Measurements from ENCODE around the gene ASCC2. TPM values are rescaled to one million over a fixed set of nuclear protein-coding genes. Genes with fewer than 3 reads are reported as not detected.
A peak's percentile ranks its signal among the peaks of the same experiment; 100 is the strongest.

ASCC2 gene
- total RNA-seq, 1 experiment from 2014 or later: 43.6 TPM

DNA sequence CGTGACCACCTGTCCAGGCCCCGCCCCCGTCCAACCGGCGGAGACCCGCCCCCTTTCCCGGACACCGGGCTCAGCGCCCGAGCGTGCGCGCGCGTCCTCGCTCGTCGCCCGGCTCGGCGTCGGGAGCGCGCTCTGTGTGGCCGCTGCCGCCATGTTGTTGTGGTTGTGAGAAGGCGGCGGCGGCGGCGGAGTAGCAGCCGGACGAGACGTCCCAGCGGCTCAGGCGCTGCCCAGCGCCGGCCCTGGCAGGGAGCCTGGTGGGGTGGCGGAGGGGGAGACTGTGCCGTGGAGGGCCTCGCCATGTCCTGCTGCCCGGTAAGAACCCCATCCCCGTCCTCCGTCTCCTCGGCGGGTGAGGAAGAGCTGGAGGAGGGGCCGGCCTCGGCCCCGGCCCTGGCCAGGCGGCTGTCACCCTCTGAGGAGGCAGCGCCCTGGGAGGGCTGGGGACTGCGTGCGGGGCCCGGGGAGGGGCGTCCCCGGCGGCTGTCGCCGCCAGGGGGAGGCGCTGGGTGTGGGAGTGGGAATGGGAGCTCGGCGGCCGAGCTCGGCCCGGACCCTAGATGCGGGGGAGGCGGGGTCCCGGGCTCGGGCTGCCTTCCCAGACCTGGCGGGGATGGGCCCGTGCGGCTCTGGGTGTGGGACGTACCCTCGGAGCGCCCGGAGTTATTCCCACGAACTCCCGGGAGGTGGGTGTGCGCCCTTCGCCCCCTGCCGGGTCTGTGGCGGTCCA is 45.1 kb upstream of the ASCC2 start, which contains the start of gene MTMR3:
Gene MTMR3, plus strand, starts transcription at position 130 of the 730 bp plus-strand sequence. CDS start 87,886 bp downstream, outside the sequence.
- POLR2A ChIA-PET: interaction anchor here (0.5 to 0.8 kb wide), 4 partner anchors 45 to 514 kb away, joined by 3 read pairs; partner anchors contain the start of gene ASCC2
- CTCF ChIA-PET: interaction anchor here (0.6 to 2.9 kb wide), 14 partner anchors 11 to 294 kb away, joined by 3 to 15 read pairs (median 4); partner anchors contain the start of genes ASCC2 and HORMAD2
- Mint-ChIP-seq H3K4me1 (peaks cover 6% of the 10 kb centered on the region), H3K36me3 (no peaks in the 10 kb centered on the region), H3K9me3 (peaks cover 6% of the 10 kb centered on the region; the same call in 1 of the 2 replicates), H3K4me3 (peak within 1 kb of the TSS; percentile 83; the same call in 1 of the 2 replicates), H3K27me3 (ENCODE audit: low read depth) (peaks cover 8% of the 10 kb centered on the region; the same call in 1 of the 2 replicates), H3K27ac (peak within 1 kb of the TSS; percentile 35)
- TF ChIP-seq, protein P1, sequence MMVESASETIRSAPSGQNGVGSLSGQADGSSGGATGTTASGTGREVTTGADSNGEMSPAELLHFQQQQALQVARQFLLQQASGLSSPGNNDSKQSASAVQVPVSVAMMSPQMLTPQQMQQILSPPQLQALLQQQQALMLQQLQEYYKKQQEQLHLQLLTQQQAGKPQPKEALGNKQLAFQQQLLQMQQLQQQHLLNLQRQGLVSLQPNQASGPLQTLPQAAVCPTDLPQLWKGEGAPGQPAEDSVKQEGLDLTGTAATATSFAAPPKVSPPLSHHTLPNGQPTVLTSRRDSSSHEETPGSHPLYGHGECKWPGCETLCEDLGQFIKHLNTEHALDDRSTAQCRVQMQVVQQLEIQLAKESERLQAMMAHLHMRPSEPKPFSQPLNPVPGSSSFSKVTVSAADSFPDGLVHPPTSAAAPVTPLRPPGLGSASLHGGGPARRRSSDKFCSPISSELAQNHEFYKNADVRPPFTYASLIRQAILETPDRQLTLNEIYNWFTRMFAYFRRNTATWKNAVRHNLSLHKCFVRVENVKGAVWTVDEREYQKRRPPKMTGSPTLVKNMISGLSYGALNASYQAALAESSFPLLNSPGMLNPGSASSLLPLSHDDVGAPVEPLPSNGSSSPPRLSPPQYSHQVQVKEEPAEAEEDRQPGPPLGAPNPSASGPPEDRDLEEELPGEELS (CRISPR knock-in tag; IDR thresholded peaks at IDR 0.05): peak; percentile 77; the same call in 1 of the 2 replicates
- TF ChIP-seq, protein P2, sequence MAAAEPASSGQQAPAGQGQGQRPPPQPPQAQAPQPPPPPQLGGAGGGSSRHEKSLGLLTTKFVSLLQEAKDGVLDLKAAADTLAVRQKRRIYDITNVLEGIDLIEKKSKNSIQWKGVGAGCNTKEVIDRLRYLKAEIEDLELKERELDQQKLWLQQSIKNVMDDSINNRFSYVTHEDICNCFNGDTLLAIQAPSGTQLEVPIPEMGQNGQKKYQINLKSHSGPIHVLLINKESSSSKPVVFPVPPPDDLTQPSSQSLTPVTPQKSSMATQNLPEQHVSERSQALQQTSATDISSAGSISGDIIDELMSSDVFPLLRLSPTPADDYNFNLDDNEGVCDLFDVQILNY (CRISPR knock-in tag; IDR thresholded peaks at IDR 0.05): peak; percentile 73; the same call in 1 of the 2 replicates
- TF ChIP-seq PRRX2 (CRISPR knock-in tag; IDR thresholded peaks at IDR 0.05) (no peak), FOXK1 (CRISPR knock-in tag; IDR thresholded peaks at IDR 0.05) (peak; percentile 94), SP1 (CRISPR knock-in tag; conservative IDR thresholded peaks at IDR 0.05) (peak; percentile 79), TEAD1 (CRISPR knock-in tag; IDR thresholded peaks at IDR 0.05) (peak; percentile 61; the same call in 1 of the 2 replicates), FOXP1 (CRISPR knock-in tag; IDR thresholded peaks at IDR 0.05; ENCODE audit: borderline replicate concordance) (peak; percentile 40; the same call in 1 of the 2 replicates), CREM (CRISPR knock-in tag; IDR thresholded peaks at IDR 0.05) (peak; percentile 75; the same call in 1 of the 2 replicates), ELF4 (CRISPR knock-in tag; IDR thresholded peaks at IDR 0.05; ENCODE audit: low read depth) (0 out of 2 replicates have a peak, but pooled peaks have one; percentile 29), JAZF1 (CRISPR knock-in tag; IDR thresholded peaks at IDR 0.05) (no peak), SMAD3 (CRISPR knock-in tag; IDR thresholded peaks at IDR 0.05; ENCODE audit: borderline replicate concordance) (no peak)
- TF ChIP-seq, protein P3, sequence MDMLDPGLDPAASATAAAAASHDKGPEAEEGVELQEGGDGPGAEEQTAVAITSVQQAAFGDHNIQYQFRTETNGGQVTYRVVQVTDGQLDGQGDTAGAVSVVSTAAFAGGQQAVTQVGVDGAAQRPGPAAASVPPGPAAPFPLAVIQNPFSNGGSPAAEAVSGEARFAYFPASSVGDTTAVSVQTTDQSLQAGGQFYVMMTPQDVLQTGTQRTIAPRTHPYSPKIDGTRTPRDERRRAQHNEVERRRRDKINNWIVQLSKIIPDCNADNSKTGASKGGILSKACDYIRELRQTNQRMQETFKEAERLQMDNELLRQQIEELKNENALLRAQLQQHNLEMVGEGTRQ (CRISPR knock-in tag; IDR thresholded peaks at IDR 0.05): peak; percentile 20; the same call in 1 of the 2 replicates
- TF ChIP-seq, protein P4, sequence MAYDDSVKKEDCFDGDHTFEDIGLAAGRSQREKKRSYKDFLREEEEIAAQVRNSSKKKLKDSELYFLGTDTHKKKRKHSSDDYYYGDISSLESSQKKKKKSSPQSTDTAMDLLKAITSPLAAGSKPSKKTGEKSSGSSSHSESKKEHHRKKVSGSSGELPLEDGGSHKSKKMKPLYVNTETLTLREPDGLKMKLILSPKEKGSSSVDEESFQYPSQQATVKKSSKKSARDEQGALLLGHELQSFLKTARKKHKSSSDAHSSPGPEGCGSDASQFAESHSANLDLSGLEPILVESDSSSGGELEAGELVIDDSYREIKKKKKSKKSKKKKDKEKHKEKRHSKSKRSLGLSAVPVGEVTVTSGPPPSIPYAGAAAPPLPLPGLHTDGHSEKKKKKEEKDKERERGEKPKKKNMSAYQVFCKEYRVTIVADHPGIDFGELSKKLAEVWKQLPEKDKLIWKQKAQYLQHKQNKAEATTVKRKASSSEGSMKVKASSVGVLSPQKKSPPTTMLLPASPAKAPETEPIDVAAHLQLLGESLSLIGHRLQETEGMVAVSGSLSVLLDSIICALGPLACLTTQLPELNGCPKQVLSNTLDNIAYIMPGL (CRISPR knock-in tag; IDR thresholded peaks at IDR 0.05): peak; percentile 88
- TF ChIP-seq, protein P5, sequence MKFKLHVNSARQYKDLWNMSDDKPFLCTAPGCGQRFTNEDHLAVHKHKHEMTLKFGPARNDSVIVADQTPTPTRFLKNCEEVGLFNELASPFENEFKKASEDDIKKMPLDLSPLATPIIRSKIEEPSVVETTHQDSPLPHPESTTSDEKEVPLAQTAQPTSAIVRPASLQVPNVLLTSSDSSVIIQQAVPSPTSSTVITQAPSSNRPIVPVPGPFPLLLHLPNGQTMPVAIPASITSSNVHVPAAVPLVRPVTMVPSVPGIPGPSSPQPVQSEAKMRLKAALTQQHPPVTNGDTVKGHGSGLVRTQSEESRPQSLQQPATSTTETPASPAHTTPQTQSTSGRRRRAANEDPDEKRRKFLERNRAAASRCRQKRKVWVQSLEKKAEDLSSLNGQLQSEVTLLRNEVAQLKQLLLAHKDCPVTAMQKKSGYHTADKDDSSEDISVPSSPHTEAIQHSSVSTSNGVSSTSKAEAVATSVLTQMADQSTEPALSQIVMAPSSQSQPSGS (CRISPR knock-in tag; IDR thresholded peaks at IDR 0.05; ENCODE audit: borderline replicate concordance, low read depth): no peak
- TF ChIP-seq, protein P6, sequence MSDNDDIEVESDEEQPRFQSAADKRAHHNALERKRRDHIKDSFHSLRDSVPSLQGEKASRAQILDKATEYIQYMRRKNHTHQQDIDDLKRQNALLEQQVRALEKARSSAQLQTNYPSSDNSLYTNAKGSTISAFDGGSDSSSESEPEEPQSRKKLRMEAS (CRISPR knock-in tag; IDR thresholded peaks at IDR 0.05): peak; percentile 30; the same call in 1 of the 2 replicates
- ATAC-seq (peak; percentile 81), DNase-seq (ENCODE audit: low spot score) (peak; percentile 96)

DNA sequence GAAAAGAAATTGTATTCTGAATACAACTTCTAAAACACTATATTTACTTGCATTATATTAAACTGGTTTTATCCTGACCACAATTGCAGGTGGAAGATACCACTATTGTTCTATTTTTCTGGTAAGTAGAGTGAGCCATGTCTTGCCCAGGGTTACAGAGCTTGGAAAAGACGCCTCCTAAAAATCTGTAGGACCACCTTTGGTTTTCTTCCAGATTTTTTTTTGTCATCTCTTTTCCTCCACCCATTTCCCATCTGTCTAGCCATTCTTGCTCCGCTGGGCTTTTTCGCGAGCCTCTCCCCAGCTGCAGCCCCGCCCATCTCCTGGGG is 44.6 kb upstream of the ASCC2 start:
- Mint-ChIP-seq H3K27ac (no peak overlapping the region), H3K4me1 (peaks cover 6% of the 10 kb centered on the region), H3K9me3 (peaks cover 6% of the 10 kb centered on the region; the same call in 1 of the 2 replicates), H3K36me3 (no peaks in the 10 kb centered on the region), H3K4me3 (peak overlapping the region; percentile 83; the same call in 1 of the 2 replicates), H3K27me3 (ENCODE audit: low read depth) (peaks cover 8% of the 10 kb centered on the region; the same call in 1 of the 2 replicates)
- DNase-seq (ENCODE audit: low spot score): no peak
- no peak for ATAC-seq
- ChIA-PET CTCF (interaction anchor here (1.2 to 2.9 kb wide), 5 partner anchors 22 to 122 kb away, joined by 3 to 15 read pairs (median 4); partner anchors contain the start of gene ASCC2), POLR2A (no interaction called here)
- TF ChIP-seq, protein P7, sequence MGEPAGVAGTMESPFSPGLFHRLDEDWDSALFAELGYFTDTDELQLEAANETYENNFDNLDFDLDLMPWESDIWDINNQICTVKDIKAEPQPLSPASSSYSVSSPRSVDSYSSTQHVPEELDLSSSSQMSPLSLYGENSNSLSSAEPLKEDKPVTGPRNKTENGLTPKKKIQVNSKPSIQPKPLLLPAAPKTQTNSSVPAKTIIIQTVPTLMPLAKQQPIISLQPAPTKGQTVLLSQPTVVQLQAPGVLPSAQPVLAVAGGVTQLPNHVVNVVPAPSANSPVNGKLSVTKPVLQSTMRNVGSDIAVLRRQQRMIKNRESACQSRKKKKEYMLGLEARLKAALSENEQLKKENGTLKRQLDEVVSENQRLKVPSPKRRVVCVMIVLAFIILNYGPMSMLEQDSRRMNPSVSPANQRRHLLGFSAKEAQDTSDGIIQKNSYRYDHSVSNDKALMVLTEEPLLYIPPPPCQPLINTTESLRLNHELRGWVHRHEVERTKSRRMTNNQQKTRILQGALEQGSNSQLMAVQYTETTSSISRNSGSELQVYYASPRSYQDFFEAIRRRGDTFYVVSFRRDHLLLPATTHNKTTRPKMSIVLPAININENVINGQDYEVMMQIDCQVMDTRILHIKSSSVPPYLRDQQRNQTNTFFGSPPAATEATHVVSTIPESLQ (CRISPR knock-in tag; IDR thresholded peaks at IDR 0.05): no peak
- TF ChIP-seq, protein P8, sequence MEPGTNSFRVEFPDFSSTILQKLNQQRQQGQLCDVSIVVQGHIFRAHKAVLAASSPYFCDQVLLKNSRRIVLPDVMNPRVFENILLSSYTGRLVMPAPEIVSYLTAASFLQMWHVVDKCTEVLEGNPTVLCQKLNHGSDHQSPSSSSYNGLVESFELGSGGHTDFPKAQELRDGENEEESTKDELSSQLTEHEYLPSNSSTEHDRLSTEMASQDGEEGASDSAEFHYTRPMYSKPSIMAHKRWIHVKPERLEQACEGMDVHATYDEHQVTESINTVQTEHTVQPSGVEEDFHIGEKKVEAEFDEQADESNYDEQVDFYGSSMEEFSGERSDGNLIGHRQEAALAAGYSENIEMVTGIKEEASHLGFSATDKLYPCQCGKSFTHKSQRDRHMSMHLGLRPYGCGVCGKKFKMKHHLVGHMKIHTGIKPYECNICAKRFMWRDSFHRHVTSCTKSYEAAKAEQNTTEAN (CRISPR knock-in tag; IDR thresholded peaks at IDR 0.05): no peak
- TF ChIP-seq, protein P9, sequence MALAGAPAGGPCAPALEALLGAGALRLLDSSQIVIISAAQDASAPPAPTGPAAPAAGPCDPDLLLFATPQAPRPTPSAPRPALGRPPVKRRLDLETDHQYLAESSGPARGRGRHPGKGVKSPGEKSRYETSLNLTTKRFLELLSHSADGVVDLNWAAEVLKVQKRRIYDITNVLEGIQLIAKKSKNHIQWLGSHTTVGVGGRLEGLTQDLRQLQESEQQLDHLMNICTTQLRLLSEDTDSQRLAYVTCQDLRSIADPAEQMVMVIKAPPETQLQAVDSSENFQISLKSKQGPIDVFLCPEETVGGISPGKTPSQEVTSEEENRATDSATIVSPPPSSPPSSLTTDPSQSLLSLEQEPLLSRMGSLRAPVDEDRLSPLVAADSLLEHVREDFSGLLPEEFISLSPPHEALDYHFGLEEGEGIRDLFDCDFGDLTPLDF (CRISPR knock-in tag; IDR thresholded peaks at IDR 0.05): no peak

All from WTC11 (cell line).